Keratinocyte (primary cell): Measurements from ENCODE around the gene FTH1.

ENCODE experiments used
- CTCF ChIP-seq, 3 experiments: IDR thresholded peaks in 1 of 3; conservative IDR thresholded peaks in 1 of 3; optimal IDR thresholded peaks in 1 of 3; 2 replicates in 2 of 3; 3 replicates in 1 of 3; pipeline versions ENCODE3 to v1.5.1; 2011; ENCODE audit warnings: low read length in 3 of 3, mild to moderate bottlenecking in 3 of 3, moderate library complexity in 2 of 3, control low read depth in 1 of 3, inconsistent platforms in 1 of 3; ENCODE audit not compliant: insufficient read depth in 2 of 3; ENCODE audit errors: extremely low read depth in 1 of 3
- EZH2 ChIP-seq: IDR thresholded peaks from one replicate; pipeline ENCODE4 v1.6.1; 2012; ENCODE audit warnings: inconsistent platforms, mild to moderate bottlenecking, low read length, moderate library complexity

- TF ChIP-seq CTCF (optimal IDR thresholded peaks at IDR 0.05 in 1 of 3, IDR thresholded peaks at IDR 0.05 in 1 of 3, conservative IDR thresholded peaks at IDR 0.05 in 1 of 3; ENCODE audit: extremely low read depth in 1 of 3, insufficient read depth in 2 of 3, low read length in 3 of 3) (no peak), EZH2 (no peak)
Measured at GRCh38 chr11:61914471-61915171, 52.8 kb downstream of the FTH1 start.
